AG09319 (cell line): Measurements from ENCODE around the gene PDE8A.

ENCODE experiments used
- DNase-seq: peaks from one replicate; pipeline ENCODE4 v3.0.0-alpha.2; 2010; ENCODE audit warnings: low read depth; ENCODE audit errors: extremely low read depth
- TF ChIP-seq, protein P1 (sequence below): IDR thresholded peaks from 2 replicates; pipeline ENCODE4 v1.5.1; 2011; ENCODE audit warnings: low read depth, mild to moderate bottlenecking, inconsistent platforms, low read length, moderate library complexity

The PDE8A gene

DNA sequence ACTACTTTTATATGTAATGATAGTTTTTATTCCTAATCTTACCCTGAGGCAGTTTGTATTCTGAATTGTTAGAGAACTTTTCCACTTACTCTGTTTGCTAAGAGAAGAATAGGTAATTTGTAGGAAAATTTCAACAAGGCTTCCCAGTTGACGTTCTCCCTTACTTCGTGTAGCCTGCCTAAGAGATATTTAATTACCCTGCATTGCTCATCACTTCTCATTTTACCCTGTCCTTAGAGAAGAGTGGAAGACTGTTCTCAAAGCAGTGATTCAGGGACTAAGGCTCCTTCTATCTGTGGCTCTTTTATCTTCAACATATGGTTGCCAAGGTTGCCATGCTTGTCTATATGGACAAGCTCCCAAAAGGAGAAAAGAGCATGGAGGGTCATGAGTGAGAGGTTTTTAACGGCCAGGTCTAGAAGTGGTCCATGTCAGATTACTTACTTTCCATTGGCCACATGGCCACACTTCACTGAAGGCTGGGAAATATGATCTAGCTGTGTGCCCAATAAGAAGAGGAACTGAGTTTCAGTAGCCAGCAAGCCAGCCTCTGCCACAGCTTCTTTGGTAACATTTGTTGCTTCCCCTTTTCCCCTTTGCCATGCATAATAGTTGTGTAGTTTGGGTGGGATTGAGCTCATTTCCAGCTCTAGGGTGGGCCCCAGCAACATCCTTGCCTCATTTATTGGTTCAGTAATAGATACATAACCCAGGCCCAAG lies 22.1 kb downstream of the PDE8A start:
- TF ChIP-seq, protein P1, sequence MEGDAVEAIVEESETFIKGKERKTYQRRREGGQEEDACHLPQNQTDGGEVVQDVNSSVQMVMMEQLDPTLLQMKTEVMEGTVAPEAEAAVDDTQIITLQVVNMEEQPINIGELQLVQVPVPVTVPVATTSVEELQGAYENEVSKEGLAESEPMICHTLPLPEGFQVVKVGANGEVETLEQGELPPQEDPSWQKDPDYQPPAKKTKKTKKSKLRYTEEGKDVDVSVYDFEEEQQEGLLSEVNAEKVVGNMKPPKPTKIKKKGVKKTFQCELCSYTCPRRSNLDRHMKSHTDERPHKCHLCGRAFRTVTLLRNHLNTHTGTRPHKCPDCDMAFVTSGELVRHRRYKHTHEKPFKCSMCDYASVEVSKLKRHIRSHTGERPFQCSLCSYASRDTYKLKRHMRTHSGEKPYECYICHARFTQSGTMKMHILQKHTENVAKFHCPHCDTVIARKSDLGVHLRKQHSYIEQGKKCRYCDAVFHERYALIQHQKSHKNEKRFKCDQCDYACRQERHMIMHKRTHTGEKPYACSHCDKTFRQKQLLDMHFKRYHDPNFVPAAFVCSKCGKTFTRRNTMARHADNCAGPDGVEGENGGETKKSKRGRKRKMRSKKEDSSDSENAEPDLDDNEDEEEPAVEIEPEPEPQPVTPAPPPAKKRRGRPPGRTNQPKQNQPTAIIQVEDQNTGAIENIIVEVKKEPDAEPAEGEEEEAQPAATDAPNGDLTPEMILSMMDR: no peak

GRCh38 chr15:85004550-85004949 lies 22.9 kb downstream of the PDE8A start:
- TF ChIP-seq, protein P1: no peak
- no peak for DNase-seq

More for the DNA sequence above, 22.1 kb downstream of the PDE8A start:
- no peak for DNase-seq

GRCh38 chr15:85005319-85005718 lies 23.7 kb downstream of the PDE8A start:
- no peak for DNase-seq
- TF ChIP-seq, protein P1: no peak

GRCh38 chr15:85005746-85006145 lies 24.1 kb downstream of the PDE8A start:
- TF ChIP-seq, protein P1: no peak
- DNase-seq: no peak

- TF ChIP-seq, protein P1: no peak
Measured at GRCh38 chr15:85006201-85006600, 24.5 kb downstream of the PDE8A start.

GRCh38 chr15:85006655-85007054 lies 25.0 kb downstream of the PDE8A start:
- TF ChIP-seq, protein P1: no peak
- no peak for DNase-seq

More at GRCh38 chr15:85006201-85006600, 24.5 kb downstream of the PDE8A start:
- no peak for DNase-seq

DNA sequence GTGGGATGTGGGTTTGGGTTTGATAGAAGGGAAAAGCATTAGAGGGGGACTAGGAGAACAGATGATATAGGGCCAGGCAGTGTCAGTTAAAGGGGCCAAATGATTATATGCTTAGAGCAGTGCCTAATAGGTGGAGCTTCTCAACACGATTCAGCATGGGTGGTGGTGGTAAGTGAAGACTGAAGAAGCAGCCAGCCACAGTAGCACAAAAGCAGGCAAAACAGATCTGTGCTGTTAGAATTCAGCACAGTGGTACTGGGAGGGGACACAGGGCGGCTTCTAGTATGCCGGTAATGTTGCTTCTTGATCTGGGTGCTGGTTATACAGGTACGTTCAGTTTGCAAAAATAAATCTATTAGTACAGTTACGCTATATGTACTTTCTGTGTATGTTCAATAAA lies 25.5 kb downstream of the PDE8A start:
- DNase-seq: no peak
- TF ChIP-seq, protein P1: no peak
